ENCODE results near the gene SS18L1. TPM values are rescaled to one million over a fixed set of nuclear protein-coding genes. Genes with fewer than 3 reads are reported as not detected.

SS18L1 gene
- total and polyA plus RNA-seq, 2 experiments from 2014 or later: 3.2 to 38.7 TPM

DNA sequence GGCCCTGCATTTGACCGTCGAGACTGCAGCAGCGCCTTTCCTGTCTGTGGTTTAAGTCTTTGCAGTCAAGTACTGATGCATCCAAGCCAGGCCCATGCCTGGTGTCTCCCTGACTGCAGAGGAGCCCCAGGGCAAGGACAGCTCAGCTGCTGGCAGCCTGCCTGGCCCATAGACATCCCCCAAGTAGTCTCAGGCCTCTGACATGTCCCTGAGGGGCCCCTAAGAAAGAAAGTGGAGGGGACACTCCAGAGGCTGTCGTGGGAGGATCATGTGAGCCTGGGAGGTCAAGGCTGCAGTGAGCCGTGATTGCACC is 58.5 kb downstream of the SS18L1 start:
- Histone ChIP-seq H3K9me3 (ENCODE audit: low read depth) (no peaks in the 10 kb centered on the region), H3K27ac (no peak overlapping the region), H3K4me3 (no peak overlapping the region), H3K4me1 (ENCODE audit: low read depth) (no peaks in the 10 kb centered on the region), H3K36me3 (peaks cover 31% of the 10 kb centered on the region), H3K27me3 (no peaks in the 10 kb centered on the region)
- TF ChIP-seq, protein P1, sequence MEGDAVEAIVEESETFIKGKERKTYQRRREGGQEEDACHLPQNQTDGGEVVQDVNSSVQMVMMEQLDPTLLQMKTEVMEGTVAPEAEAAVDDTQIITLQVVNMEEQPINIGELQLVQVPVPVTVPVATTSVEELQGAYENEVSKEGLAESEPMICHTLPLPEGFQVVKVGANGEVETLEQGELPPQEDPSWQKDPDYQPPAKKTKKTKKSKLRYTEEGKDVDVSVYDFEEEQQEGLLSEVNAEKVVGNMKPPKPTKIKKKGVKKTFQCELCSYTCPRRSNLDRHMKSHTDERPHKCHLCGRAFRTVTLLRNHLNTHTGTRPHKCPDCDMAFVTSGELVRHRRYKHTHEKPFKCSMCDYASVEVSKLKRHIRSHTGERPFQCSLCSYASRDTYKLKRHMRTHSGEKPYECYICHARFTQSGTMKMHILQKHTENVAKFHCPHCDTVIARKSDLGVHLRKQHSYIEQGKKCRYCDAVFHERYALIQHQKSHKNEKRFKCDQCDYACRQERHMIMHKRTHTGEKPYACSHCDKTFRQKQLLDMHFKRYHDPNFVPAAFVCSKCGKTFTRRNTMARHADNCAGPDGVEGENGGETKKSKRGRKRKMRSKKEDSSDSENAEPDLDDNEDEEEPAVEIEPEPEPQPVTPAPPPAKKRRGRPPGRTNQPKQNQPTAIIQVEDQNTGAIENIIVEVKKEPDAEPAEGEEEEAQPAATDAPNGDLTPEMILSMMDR (IDR thresholded peaks at IDR 0.05; ENCODE audit: low read depth, low read length): no peak
- no peak for DNase-seq (ENCODE audit: low read depth in 1 of 2, low spot score in 1 of 2)

DNA sequence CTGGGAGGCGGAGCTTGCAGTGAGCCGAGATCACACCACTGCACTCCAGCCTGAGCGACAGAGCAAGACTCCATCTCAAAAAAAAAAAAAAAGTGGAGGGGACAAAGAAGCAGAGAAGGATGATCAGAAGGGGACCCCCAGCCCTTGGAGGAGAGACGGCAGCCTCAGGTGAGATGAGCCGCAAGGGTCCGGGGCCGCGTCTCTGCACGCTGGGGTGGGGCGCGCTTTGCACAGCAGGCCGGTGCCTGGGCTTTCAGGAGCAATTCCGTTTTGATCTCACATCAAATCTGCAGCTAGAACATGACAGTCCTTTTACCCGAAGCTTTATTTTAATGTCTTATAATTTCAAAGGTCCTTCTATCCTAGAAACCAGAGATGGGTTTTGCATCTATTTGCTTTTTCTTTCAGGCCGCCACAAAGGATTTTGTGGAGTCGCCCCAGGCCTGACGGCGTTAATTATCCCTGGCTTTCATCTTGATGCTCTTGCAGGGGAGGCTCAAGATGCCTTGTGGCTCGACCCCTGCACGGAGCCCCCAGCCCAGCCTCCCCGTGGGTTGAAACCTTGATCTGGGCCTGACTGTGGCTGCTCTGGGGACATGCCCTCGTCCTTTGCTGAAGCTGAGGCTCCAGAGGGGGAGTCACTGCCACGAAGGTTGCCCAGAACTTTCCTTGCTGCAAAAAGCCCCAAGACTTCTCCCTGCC is 59.3 kb downstream of the SS18L1 start:
- Histone ChIP-seq H3K27ac (no peak overlapping the region), H3K4me3 (no peak overlapping the region), H3K27me3 (no peaks in the 10 kb centered on the region), H3K9me3 (ENCODE audit: low read depth) (no peaks in the 10 kb centered on the region), H3K36me3 (peaks cover 28% of the 10 kb centered on the region), H3K4me1 (ENCODE audit: low read depth) (no peaks in the 10 kb centered on the region)
- DNase-seq (ENCODE audit: low read depth in 1 of 2, low spot score in 1 of 2): no peak
- TF ChIP-seq, protein P1 (IDR thresholded peaks at IDR 0.05; ENCODE audit: low read depth, low read length): no peak

DNA sequence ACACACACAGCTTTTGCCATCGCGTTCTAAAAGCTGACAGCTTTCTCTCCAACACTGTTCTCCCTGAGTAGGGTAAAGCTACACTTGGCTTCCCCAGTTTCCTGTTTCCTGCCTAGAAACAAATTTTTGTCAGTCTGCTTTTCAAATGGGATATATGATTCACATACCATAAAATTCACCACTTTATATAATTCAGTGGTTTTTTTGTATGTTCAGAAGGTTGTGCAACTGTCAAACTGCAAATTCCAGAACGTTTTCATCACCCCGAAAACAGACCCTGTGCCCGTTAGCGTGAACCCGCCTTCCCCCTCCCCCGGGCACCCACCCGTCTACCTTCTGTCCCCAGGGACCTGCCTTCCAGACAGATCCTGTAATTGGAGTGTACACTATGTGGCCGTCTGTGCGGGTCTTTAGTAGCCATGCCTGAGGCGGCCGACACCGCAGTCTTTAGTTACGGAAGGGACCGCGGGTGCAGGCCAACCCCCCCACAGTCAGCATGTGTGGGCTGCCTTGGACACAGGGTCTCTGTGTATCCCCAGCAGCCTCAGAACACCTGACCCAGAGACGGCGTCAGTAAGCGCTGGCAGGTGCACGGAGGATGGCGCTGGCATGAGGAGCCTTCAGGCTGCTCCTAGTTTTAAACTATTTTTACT is 59.9 kb downstream of the SS18L1 start:
- Histone ChIP-seq H3K27me3 (no peaks in the 10 kb centered on the region), H3K4me3 (no peak overlapping the region), H3K9me3 (ENCODE audit: low read depth) (no peaks in the 10 kb centered on the region), H3K4me1 (ENCODE audit: low read depth) (peaks cover 2% of the 10 kb centered on the region), H3K36me3 (peaks cover 22% of the 10 kb centered on the region), H3K27ac (no peak overlapping the region)
- TF ChIP-seq, protein P1 (IDR thresholded peaks at IDR 0.05; ENCODE audit: low read depth, low read length): no peak
- DNase-seq (ENCODE audit: low read depth in 1 of 2, low spot score in 1 of 2): peak in 1 of 2 donors; percentile 36

DNA sequence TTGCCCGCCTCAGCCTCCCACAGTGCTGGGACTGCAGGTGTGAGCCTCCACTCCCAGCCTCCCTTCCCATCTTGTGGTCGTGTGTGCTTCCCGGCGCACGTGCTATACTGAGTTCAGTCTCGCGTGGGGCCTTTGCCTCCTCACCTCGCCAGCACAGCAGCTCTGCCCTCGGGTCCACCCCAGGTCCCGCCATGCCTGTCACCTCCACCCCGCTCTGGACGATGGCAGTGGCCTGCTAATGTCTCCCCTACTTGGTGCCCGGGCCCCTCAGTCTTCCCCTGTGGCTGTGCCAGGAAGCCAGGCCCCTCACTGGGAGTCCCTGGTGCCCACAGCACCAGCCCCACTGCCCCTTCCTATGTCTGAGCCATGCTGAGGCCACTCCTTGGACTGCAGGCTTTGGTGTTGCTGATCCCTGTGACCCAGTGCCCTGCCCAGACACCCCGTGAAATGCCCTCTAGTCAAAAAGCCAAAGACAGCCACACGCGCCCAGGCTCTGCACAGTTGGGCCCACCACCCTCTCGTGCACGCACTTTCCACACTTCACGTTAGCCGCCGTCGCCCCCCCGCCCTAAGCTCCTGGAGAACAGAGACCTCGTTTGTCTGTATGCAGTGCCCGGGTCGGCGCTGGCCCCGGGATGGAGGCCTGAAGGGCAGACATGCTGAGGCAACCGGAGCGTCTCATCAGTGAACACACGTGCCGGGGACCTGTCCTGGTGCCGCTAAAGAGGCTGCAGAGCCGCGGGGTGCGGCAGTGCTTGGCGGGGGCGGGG is 62.2 kb downstream of the SS18L1 start:
- Histone ChIP-seq H3K4me3 (no peak overlapping the region), H3K9me3 (ENCODE audit: low read depth) (no peaks in the 10 kb centered on the region), H3K27me3 (no peaks in the 10 kb centered on the region), H3K36me3 (peaks cover 5% of the 10 kb centered on the region), H3K4me1 (ENCODE audit: low read depth) (peaks cover 4% of the 10 kb centered on the region), H3K27ac (no peak overlapping the region)
- TF ChIP-seq, protein P1 (IDR thresholded peaks at IDR 0.05; ENCODE audit: low read depth, low read length): no peak
- no peak for DNase-seq (ENCODE audit: low read depth in 1 of 2, low spot score in 1 of 2)

DNA sequence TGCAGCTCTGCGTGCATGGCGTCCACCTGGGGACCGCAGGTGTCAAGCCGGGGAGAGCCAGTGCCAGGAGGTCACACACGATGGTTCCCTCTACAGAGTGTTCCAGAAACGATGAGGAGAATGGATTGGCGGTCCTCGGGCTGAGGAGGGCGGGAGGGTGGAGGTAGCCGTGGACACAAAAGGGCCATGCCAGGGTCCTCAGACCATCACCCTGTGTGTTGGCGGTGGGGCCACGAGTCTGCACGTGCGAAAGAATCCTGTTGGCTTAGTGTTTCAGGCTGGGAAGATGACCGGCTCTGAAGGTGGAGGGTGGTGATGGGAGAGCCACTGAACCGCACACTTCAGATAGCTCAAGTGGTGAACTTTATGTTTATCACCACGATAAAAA is 62.8 kb downstream of the SS18L1 start:
- H3K27ac ChIP-seq: no peak overlapping the region
- TF ChIP-seq, protein P1 (IDR thresholded peaks at IDR 0.05; ENCODE audit: low read depth, low read length): no peak
- peaks cover 5% of the 10 kb centered on the region for H3K36me3 ChIP-seq
- H3K4me3 ChIP-seq: no peak overlapping the region
- no peak for DNase-seq (ENCODE audit: low read depth in 1 of 2, low spot score in 1 of 2)
- no peaks in the 10 kb centered on the region for H3K9me3 ChIP-seq (ENCODE audit: low read depth)
- no peaks in the 10 kb centered on the region for H3K27me3 ChIP-seq
- H3K4me1 ChIP-seq (ENCODE audit: low read depth): peaks cover 4% of the 10 kb centered on the region
